Measurements from ENCODE around the gene ANKIB1. TPM values are rescaled to one million over a fixed set of nuclear protein-coding genes. Genes with fewer than 3 reads are reported as not detected.

Gene ANKIB1
- polyA plus RNA-seq, 2 of the 4 experiments (the other 2 are of a cell fraction): 20.7 to 59.5 TPM

DNA sequence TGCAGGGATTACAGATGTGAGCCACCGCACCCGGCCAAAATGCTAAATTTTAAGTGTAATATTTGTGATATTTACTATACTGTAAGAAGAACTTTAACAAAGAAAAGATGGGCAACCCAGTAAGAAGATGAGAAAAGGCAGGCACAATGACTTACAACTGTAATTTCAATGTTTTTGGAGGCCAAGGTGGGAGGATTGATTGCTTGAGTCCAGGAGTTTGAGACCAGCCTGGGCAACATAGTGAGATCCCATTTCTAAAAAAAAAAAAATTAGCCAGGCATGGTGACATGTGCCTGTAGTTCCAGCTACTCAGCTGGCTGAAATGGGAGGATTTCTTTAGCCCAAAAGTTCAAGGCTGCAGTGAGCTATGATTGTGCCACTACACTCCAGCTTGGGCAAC is 189.8 kb downstream of the ANKIB1 start:
- Histone ChIP-seq H3K9me3 (no peaks in the 10 kb centered on the region), H3K4me1 (no peaks in the 10 kb centered on the region), H3K4me2 (no peak overlapping the region), H3K4me3 (no peak overlapping the region), H3K27ac (no peak overlapping the region)
- WGBS (ENCODE audit: missing lambda C conversion rate): 74% methylated on average over 2 of the region's 2 CpGs
- POLR2A ChIA-PET: no interaction called here
- TF ChIP-seq JUNB (IDR thresholded peaks at IDR 0.05) (no peak), NPAS2 (CRISPR knock-in tag; IDR thresholded peaks at IDR 0.05; ENCODE audit: borderline replicate concordance) (no peak)
- TF ChIP-seq, protein P1, sequence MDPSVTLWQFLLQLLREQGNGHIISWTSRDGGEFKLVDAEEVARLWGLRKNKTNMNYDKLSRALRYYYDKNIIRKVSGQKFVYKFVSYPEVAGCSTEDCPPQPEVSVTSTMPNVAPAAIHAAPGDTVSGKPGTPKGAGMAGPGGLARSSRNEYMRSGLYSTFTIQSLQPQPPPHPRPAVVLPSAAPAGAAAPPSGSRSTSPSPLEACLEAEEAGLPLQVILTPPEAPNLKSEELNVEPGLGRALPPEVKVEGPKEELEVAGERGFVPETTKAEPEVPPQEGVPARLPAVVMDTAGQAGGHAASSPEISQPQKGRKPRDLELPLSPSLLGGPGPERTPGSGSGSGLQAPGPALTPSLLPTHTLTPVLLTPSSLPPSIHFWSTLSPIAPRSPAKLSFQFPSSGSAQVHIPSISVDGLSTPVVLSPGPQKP (IDR thresholded peaks at IDR 0.05; ENCODE audit: low read depth, low read length): no peak
- TF ChIP-seq, protein P2, sequence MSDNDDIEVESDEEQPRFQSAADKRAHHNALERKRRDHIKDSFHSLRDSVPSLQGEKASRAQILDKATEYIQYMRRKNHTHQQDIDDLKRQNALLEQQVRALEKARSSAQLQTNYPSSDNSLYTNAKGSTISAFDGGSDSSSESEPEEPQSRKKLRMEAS (IDR thresholded peaks at IDR 0.05): no peak
- CTCF ChIA-PET: interaction anchor here (1.1 to 2.4 kb wide), 3 partner anchors 10 to 11 kb away, joined by 4 to 8 read pairs (median 6); partner anchors contain the start of gene GATAD1
- no peak for ATAC-seq
- no peak for DNase-seq (ENCODE audit: low read depth in 1 of 2, low spot score in 1 of 2)
- FAIRE-seq: no peak

DNA sequence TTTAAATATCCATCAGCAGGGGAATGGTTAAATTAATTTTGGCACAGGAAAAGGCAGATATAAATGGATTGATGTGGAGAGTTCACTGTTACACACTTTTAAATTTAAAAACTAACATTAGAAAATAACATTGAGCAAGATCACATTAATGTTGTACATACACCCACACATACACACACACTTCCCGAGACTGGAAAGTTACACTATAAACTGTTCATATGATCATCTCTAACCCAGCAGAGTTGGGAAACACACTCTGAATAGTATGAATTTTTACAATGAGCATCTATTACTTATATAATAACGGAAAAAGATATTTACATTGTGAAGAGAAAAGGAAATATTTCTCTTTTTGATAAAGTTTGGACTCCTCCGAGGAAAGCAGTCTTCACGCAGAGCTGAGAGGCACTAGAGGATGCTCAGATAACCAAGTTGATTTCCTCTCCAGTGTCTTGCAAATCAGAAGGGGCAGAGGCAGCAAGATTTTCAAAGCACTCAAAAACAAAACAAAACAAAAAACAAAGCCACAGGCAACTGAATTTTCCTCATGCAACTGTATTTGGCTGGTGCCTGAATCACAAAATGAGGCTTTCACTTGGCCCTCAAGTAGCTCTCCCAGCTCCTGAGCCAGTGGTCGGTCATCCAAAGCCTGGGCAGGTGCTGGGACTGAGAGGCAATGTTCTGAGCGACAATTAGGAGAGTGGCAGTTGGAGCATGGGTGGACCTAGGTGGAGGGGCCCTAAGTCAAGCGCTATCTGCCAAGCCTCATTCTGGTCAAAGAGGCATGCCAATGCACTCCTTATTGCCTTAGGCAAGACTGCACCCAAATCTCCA is 191.1 kb downstream of the ANKIB1 start:
- H3K4me2 ChIP-seq: no peak overlapping the region
- WGBS (ENCODE audit: missing lambda C conversion rate): 56% methylated on average over 7 of the region's 7 CpGs
- TF ChIP-seq, protein P3, sequence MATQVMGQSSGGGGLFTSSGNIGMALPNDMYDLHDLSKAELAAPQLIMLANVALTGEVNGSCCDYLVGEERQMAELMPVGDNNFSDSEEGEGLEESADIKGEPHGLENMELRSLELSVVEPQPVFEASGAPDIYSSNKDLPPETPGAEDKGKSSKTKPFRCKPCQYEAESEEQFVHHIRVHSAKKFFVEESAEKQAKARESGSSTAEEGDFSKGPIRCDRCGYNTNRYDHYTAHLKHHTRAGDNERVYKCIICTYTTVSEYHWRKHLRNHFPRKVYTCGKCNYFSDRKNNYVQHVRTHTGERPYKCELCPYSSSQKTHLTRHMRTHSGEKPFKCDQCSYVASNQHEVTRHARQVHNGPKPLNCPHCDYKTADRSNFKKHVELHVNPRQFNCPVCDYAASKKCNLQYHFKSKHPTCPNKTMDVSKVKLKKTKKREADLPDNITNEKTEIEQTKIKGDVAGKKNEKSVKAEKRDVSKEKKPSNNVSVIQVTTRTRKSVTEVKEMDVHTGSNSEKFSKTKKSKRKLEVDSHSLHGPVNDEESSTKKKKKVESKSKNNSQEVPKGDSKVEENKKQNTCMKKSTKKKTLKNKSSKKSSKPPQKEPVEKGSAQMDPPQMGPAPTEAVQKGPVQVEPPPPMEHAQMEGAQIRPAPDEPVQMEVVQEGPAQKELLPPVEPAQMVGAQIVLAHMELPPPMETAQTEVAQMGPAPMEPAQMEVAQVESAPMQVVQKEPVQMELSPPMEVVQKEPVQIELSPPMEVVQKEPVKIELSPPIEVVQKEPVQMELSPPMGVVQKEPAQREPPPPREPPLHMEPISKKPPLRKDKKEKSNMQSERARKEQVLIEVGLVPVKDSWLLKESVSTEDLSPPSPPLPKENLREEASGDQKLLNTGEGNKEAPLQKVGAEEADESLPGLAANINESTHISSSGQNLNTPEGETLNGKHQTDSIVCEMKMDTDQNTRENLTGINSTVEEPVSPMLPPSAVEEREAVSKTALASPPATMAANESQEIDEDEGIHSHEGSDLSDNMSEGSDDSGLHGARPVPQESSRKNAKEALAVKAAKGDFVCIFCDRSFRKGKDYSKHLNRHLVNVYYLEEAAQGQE (IDR thresholded peaks at IDR 0.05): no peak
- TF ChIP-seq, protein P4, sequence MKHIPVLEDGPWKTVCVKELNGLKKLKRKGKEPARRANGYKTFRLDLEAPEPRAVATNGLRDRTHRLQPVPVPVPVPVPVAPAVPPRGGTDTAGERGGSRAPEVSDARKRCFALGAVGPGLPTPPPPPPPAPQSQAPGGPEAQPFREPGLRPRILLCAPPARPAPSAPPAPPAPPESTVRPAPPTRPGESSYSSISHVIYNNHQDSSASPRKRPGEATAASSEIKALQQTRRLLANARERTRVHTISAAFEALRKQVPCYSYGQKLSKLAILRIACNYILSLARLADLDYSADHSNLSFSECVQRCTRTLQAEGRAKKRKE (CRISPR knock-in tag; IDR thresholded peaks at IDR 0.05; ENCODE audit: low read depth): no peak
- TF ChIP-seq SMC3 (IDR thresholded peaks at IDR 0.05): no peak
- TF ChIP-seq, protein P5, sequence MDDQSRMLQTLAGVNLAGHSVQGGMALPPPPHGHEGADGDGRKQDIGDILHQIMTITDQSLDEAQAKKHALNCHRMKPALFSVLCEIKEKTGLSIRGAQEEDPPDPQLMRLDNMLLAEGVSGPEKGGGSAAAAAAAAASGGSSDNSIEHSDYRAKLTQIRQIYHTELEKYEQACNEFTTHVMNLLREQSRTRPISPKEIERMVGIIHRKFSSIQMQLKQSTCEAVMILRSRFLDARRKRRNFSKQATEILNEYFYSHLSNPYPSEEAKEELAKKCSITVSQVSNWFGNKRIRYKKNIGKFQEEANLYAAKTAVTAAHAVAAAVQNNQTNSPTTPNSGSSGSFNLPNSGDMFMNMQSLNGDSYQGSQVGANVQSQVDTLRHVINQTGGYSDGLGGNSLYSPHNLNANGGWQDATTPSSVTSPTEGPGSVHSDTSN (IDR thresholded peaks at IDR 0.05): no peak
- TF ChIP-seq, protein P6, sequence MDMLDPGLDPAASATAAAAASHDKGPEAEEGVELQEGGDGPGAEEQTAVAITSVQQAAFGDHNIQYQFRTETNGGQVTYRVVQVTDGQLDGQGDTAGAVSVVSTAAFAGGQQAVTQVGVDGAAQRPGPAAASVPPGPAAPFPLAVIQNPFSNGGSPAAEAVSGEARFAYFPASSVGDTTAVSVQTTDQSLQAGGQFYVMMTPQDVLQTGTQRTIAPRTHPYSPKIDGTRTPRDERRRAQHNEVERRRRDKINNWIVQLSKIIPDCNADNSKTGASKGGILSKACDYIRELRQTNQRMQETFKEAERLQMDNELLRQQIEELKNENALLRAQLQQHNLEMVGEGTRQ (IDR thresholded peaks at IDR 0.05): no peak
- TF ChIP-seq, protein P7, sequence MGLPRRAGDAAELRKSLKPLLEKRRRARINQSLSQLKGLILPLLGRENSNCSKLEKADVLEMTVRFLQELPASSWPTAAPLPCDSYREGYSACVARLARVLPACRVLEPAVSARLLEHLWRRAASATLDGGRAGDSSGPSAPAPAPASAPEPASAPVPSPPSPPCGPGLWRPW (IDR thresholded peaks at IDR 0.05): no peak
- no peak for TF ChIP-seq EP300 (IDR thresholded peaks at IDR 0.05)
- TF ChIP-seq, protein P1 (IDR thresholded peaks at IDR 0.05; ENCODE audit: low read depth, low read length): no peak
- TF ChIP-seq, protein P8, sequence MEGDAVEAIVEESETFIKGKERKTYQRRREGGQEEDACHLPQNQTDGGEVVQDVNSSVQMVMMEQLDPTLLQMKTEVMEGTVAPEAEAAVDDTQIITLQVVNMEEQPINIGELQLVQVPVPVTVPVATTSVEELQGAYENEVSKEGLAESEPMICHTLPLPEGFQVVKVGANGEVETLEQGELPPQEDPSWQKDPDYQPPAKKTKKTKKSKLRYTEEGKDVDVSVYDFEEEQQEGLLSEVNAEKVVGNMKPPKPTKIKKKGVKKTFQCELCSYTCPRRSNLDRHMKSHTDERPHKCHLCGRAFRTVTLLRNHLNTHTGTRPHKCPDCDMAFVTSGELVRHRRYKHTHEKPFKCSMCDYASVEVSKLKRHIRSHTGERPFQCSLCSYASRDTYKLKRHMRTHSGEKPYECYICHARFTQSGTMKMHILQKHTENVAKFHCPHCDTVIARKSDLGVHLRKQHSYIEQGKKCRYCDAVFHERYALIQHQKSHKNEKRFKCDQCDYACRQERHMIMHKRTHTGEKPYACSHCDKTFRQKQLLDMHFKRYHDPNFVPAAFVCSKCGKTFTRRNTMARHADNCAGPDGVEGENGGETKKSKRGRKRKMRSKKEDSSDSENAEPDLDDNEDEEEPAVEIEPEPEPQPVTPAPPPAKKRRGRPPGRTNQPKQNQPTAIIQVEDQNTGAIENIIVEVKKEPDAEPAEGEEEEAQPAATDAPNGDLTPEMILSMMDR (IDR thresholded peaks at IDR 0.05): no peak
- no peak for TF ChIP-seq ZFP36 (IDR thresholded peaks at IDR 0.05; ENCODE audit: borderline replicate concordance, partially characterized antibody)
- TF ChIP-seq TP53 (CRISPR knock-in tag; IDR thresholded peaks at IDR 0.05): no peak
- no peak for TF ChIP-seq HOXB13 (CRISPR knock-in tag; IDR thresholded peaks at IDR 0.05; ENCODE audit: low read depth)
- POLR2A ChIA-PET: no interaction called here
- H3K4me3 ChIP-seq: no peak overlapping the region
- no peaks in the 10 kb centered on the region for H3K4me1 ChIP-seq
- no peak overlapping the region for H3K27ac ChIP-seq
- FAIRE-seq (no peak), DNase-seq (ENCODE audit: low read depth in 1 of 2, low spot score in 1 of 2) (no peak), ATAC-seq (no peak; a peak in 1 of 6 replicates)
- CTCF ChIA-PET: interaction anchor here (0.8 to 2.4 kb wide), 3 partner anchors 10 to 13 kb away, joined by 3 to 17 read pairs (median 13); partner anchors contain the start of gene GATAD1
- H3K9me3 ChIP-seq: no peaks in the 10 kb centered on the region

Measured in A549 (cell line).